Esophagus muscularis mucosa (tissue), 4 donors: ENCODE results near the gene GATA2.

Source experiments
- EP300 ChIP-seq: sonication (generic); formaldehyde crosslinking; IDR thresholded peaks from one replicate; pipeline ENCODE4 v1.6.1; 2017; ENCODE audit warnings: antibody characterized with exemption
- POLR2A ChIP-seq: fragments of 450-650 bp; IDR thresholded peaks from one replicate; pipeline ENCODE4 v1.6.1; 2017; ENCODE audit warnings: antibody characterized with exemption, moderate library complexity, mild to moderate bottlenecking, low read depth
- POLR2AphosphoS5 ChIP-seq, 2 donors: sonication (generic); formaldehyde crosslinking; IDR thresholded peaks; one replicate each; pipeline ENCODE4 v1.6.1; 2017; ENCODE audit warnings: antibody characterized with exemption in 2 of 2
- TF ChIP-seq, protein P1 (sequence below), 3 experiments: fragments of 200-600 bp in 2 of 3; fragments of 450-650 bp in 1 of 3; sonication (generic) in 2 of 3; IDR thresholded peaks; one replicate each; pipeline ENCODE4 v1.5.1; 2017 to 2019; ENCODE audit warnings: antibody characterized with exemption in 3 of 3, mild to moderate bottlenecking in 2 of 3, moderate library complexity in 1 of 3

DNA sequence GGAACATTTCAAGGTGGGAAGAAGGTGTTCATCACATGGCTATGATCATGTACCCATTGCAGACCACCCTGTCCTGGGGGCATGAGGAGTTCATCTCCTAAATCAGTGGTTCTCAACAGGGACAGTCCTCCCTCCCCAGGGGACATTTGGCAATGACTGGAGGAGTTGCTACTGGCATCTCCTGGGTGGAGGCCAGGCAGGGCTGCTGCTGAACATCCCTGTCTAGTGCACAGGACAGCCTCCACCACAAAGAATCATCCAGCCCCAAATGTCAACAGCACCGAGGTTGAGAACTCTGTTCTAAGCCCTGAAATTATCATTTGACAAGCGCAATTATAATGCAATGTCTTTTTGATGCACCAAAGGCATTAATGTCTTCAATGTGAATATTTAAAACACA lies 21.9 kb downstream of the GATA2 start:
- TF ChIP-seq, protein P1, sequence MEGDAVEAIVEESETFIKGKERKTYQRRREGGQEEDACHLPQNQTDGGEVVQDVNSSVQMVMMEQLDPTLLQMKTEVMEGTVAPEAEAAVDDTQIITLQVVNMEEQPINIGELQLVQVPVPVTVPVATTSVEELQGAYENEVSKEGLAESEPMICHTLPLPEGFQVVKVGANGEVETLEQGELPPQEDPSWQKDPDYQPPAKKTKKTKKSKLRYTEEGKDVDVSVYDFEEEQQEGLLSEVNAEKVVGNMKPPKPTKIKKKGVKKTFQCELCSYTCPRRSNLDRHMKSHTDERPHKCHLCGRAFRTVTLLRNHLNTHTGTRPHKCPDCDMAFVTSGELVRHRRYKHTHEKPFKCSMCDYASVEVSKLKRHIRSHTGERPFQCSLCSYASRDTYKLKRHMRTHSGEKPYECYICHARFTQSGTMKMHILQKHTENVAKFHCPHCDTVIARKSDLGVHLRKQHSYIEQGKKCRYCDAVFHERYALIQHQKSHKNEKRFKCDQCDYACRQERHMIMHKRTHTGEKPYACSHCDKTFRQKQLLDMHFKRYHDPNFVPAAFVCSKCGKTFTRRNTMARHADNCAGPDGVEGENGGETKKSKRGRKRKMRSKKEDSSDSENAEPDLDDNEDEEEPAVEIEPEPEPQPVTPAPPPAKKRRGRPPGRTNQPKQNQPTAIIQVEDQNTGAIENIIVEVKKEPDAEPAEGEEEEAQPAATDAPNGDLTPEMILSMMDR (IDR thresholded peaks at IDR 0.05), result no peak
- no peak for TF ChIP-seq POLR2A
- no peak for TF ChIP-seq POLR2AphosphoS5 (IDR thresholded peaks at IDR 0.05)
- no peak for TF ChIP-seq EP300
